GM12892 (cell line): ENCODE results near the gene SEC23B.
"Not testable (repeated sequence)": the region's sequence is repeated elsewhere in the genome, so short reads cannot be mapped to it uniquely, and the experiment has no call there.

Experiments used
- DNase-seq: peaks from one replicate; pipeline ENCODE4 v3.0.0; 2011; ENCODE audit not compliant: insufficient read length
- FAIRE-seq: peaks from 2 replicates; lab custom pipeline; 2011; peaks lifted over from hg19 to GRCh38; lab: Jason Lieb, UNC
- POLR2A ChIP-seq: IDR thresholded peaks from 2 replicates; pipeline ENCODE4 v1.6.1; 2011; ENCODE audit warnings: low read depth, low read length, control low read depth
- POLR2AphosphoS5 ChIP-seq: IDR thresholded peaks from 2 replicates; pipeline ENCODE4 v1.6.1; 2011; ENCODE audit warnings: low read depth, low read length, control low read depth
- TAF1 ChIP-seq: IDR thresholded peaks from 2 replicates; pipeline ENCODE4 v1.6.1; 2011; ENCODE audit warnings: low read depth, mild to moderate bottlenecking, control low read depth, low read length, borderline replicate concordance

SEC23B gene

GRCh38 chr20:18504479-18505060 is 3.2 kb upstream of the SEC23B start:
- DNase-seq: no peak
- TF ChIP-seq POLR2A (no peak), POLR2AphosphoS5 (no peak), TAF1 (no peak)
- no peak for FAIRE-seq

GRCh38 chr20:18506744-18507143 is 996 bp upstream of the SEC23B start:
- DNase-seq (no peak), FAIRE-seq (no peak)
- no peak for TF ChIP-seq POLR2A
- TF ChIP-seq POLR2AphosphoS5: no peak
- no peak for TF ChIP-seq TAF1

GRCh38 chr20:18511571-18511970 is 3.8 kb downstream of the SEC23B start:
- FAIRE-seq (no peak), DNase-seq (no peak)
- TF ChIP-seq POLR2A (no peak), TAF1 (no peak), POLR2AphosphoS5 (no peak)

GRCh38 chr20:18513208-18513607 is 5.5 kb downstream of the SEC23B start:
- DNase-seq: no peak
- no peak for FAIRE-seq
- no peak for TF ChIP-seq POLR2AphosphoS5
- TF ChIP-seq TAF1: no peak
- no peak for TF ChIP-seq POLR2A

- FAIRE-seq: no peak
- TF ChIP-seq TAF1: no peak
- TF ChIP-seq POLR2AphosphoS5: no peak
- no peak for TF ChIP-seq POLR2A
- no peak for DNase-seq
Observed at GRCh38 chr20:18514127-18514526, 6.4 kb downstream of the SEC23B start.

GRCh38 chr20:18515973-18516372 is 8.2 kb downstream of the SEC23B start:
- FAIRE-seq (no peak), DNase-seq (no peak)
- TF ChIP-seq POLR2A (no peak), POLR2AphosphoS5 (no peak), TAF1 (no peak)

GRCh38 chr20:18522066-18522465 is 14.3 kb downstream of the SEC23B start:
- not testable (repeated sequence) for DNase-seq, FAIRE-seq

- no peak for TF ChIP-seq POLR2AphosphoS5
- no peak for TF ChIP-seq TAF1
- TF ChIP-seq POLR2A: no peak
- DNase-seq: no peak
- no peak for FAIRE-seq
Observed at GRCh38 chr20:18523066-18523465, 15.3 kb downstream of the SEC23B start.

GRCh38 chr20:18524646-18525045 is 16.9 kb downstream of the SEC23B start:
- DNase-seq (no peak), FAIRE-seq (no peak)
- TF ChIP-seq TAF1 (no peak), POLR2A (no peak), POLR2AphosphoS5 (no peak)

- DNase-seq, FAIRE-seq: not testable (repeated sequence)
Observed at GRCh38 chr20:18526761-18527160, 19.0 kb downstream of the SEC23B start.

- TF ChIP-seq TAF1 (no peak), POLR2AphosphoS5 (no peak), POLR2A (no peak)
- FAIRE-seq: no peak
Observed at GRCh38 chr20:18527339-18527738, 19.6 kb downstream of the SEC23B start.

GRCh38 chr20:18527836-18528235 is 20.1 kb downstream of the SEC23B start:
- FAIRE-seq (no peak), DNase-seq (no peak)
- TF ChIP-seq POLR2A (no peak), POLR2AphosphoS5 (no peak), TAF1 (no peak)

More at GRCh38 chr20:18527339-18527738, 19.6 kb downstream of the SEC23B start:
- DNase-seq: no peak

GRCh38 chr20:18529041-18529440 is 21.3 kb downstream of the SEC23B start:
- no peak for DNase-seq
- no peak for FAIRE-seq
- TF ChIP-seq TAF1 (no peak), POLR2A (no peak), POLR2AphosphoS5 (no peak)

- no peak for DNase-seq
- TF ChIP-seq POLR2A: no peak
- TF ChIP-seq POLR2AphosphoS5: no peak
- TF ChIP-seq TAF1: no peak
- no peak for FAIRE-seq
Observed at GRCh38 chr20:18532626-18533025, 24.9 kb downstream of the SEC23B start.
